Spleen (tissue), 11 donors: ENCODE results near the gene SORCS2. TPM values are rescaled to one million over a fixed set of nuclear protein-coding genes. Genes with fewer than 3 reads are reported as not detected.

ENCODE experiments used
- DNase-seq: peaks from one replicate; pipeline ENCODE4 v3.0.0-alpha.2; 2020
- H3K27ac ChIP-seq, 8 donors: fragments of 200-600 bp; sonication (generic) in 7 of 8; 1 replicate in 4 of 8; 2 replicates in 4 of 8; pipeline versions ENCODE4 v1.5.0 to v1.8.0; 2016 to 2021; ENCODE audit warnings: inconsistent platforms in 4 of 8, mild to moderate bottlenecking in 4 of 8, moderate library complexity in 1 of 8
- H3K27me3 ChIP-seq, 7 donors: fragments of 200-600 bp; sonication (generic) in 6 of 7; replicated peaks in 1 of 7; 1 replicate in 4 of 7; 2 replicates in 3 of 7; pipeline versions ENCODE4 v1.5.0 to v1.8.0; 2016 to 2021; ENCODE audit warnings: inconsistent platforms in 3 of 7, mild to moderate bottlenecking in 1 of 7
- H3K36me3 ChIP-seq, 6 donors: fragments of 200-600 bp; sonication (generic) in 5 of 6; 1 replicate in 4 of 6; 2 replicates in 2 of 6; pipeline versions ENCODE4 v1.5.0 to v1.8.0; 2016 to 2021; ENCODE audit warnings: inconsistent platforms in 2 of 6
- H3K4me1 ChIP-seq, 6 donors: fragments of 200-600 bp; sonication (generic) in 5 of 6; 1 replicate in 3 of 6; 2 replicates in 3 of 6; pipeline versions ENCODE4 v1.5.0 to v1.8.0; 2016 to 2021; ENCODE audit warnings: inconsistent platforms in 3 of 6
- H3K4me3 ChIP-seq, 8 donors: fragments of 200-600 bp; sonication (generic) in 7 of 8; 1 replicate in 4 of 8; 2 replicates in 4 of 8; pipeline versions ENCODE4 v1.5.0 to v1.8.0; 2016 to 2021; ENCODE audit warnings: inconsistent platforms in 4 of 8, mild to moderate bottlenecking in 4 of 8, moderate library complexity in 2 of 8
- H3K9me3 ChIP-seq, 8 donors: fragments of 200-600 bp; sonication (generic) in 7 of 8; 1 replicate in 4 of 8; 2 replicates in 4 of 8; pipeline versions ENCODE4 v1.5.0 to v1.8.0; 2016 to 2021; ENCODE audit warnings: inconsistent platforms in 4 of 8
- POLR2A ChIP-seq, 3 donors: fragments of 450-650 bp; IDR thresholded peaks; one replicate each; pipeline ENCODE4 v1.5.1; 2017; ENCODE audit warnings: antibody characterized with exemption in 3 of 3, mild to moderate bottlenecking in 1 of 3
- POLR2AphosphoS5 ChIP-seq, 3 donors: sonication (generic); formaldehyde crosslinking; IDR thresholded peaks; one replicate each; pipeline ENCODE4 v1.5.1; 2017; ENCODE audit warnings: antibody characterized with exemption in 3 of 3
- WGBS, 5 donors: extraction: QIAGEN DNeasy Blood & Tissue Kit in 3 of 5; methylation state at CpG; one replicate each; pipeline versions ENCODE4 v1.1.5 to v1.1.7; 2013 to 2018; 5-methylcytosine and 5-hydroxymethylcytosine counted together
- intact Hi-C: fragments of 100-400 bp; cut with DNase I; formaldehyde crosslinking; loops from one replicate; pipeline ENCODE4 v1.15.0; 2023; ENCODE audit warnings: low total_unique reads
- polyA plus RNA-seq, 3 donors: library from polyadenylated mRNA; stranded (reverse); fragments of 200-250 nt; gene quantifications; one replicate each; pipeline ENCODE4 v1.2.1, GENCODE V29; 2013
- total RNA-seq, 7 donors: library from RNA; depleted of rRNA in 3 of 7; stranded (reverse); fragments of >200 nt in 3 of 7; fragmentation: NEBNext Ultra II Directional in 4 of 7; extraction: Animal tissue kit (Norgen Biotek cat#: 25700) in 4 of 7; gene quantifications; one replicate each; pipeline versions ENCODE4 v1.1.0 to v1.2.1, GENCODE V29; 2016 to 2021
- TF ChIP-seq, protein P1 (sequence below), 11 experiments: fragments of 200-600 bp in 7 of 11; fragments of 450-650 bp in 4 of 11; sonication (generic) in 4 of 11; IDR thresholded peaks in 8 of 11; conservative IDR thresholded peaks in 3 of 11; 1 replicate in 7 of 11; 2 replicates in 4 of 11; pipeline versions ENCODE4 v1.4.0 to v1.8.0; 2016 to 2021; ENCODE audit warnings: antibody characterized with exemption in 11 of 11, inconsistent platforms in 4 of 11, mild to moderate bottlenecking in 1 of 11
- donor health status: healthy with polysubstance abuse.
- donor health status: DM: no; HTN: no; CAD: no; lungs with moderate emphysema.
- donor health status: DM: no; HTN: no; CAD: no.
- donor health status: Bipolar disorder and iron deficiency.
- donor health status: healthy.
- donor health status: DM: no; HTN: no; CAD: no.
- donor health status: DM: yes; HTN: yes; CAD: no.

The SORCS2 gene
- total and polyA plus RNA-seq, 10 donors, result 0.33 to 1.6 (median 0.60) TPM

DNA sequence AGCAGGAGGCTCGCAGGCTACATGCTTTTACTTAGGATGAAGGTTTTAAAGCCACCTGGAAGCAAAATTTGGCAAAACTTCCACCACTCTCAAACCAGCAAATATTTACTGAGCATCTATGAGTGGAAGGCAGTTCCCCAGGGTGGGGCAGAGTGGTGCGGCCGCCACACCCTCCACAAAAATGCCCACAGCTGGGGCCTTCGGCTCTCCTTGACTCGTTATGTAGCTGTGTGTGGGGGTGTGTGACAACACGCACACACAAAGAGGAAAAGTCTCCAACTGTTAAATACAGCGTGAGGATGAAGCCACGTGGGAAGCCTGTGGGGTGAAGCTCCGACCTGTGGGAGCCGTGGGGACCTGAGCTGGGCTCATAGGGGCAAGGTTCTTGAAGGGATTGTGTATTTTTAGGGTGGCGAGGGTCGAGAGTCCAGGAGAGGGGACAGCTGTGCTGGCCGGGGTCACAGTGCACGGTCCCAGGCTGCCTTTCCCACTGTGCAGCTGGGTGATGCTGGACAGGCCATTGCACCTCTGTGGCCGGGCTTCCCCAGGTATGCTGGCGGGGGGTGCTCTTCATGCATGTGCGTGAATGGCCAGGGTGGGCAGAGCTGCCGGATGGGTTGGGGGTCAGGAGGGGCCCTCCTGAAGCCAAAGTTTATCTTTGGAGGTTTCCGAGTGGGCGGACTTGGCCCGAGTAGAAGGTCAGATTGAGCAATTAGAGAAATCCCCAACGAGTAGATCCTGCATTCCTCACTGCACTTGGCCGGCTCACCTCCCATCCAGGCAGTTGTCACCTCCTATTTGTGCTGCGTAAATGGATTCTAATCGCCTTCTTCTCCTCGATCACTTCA lies 25.4 kb downstream of the SORCS2 start:
- Histone ChIP-seq H3K9me3 (peaks cover 0 to 15% (median 11%) of the 10 kb centered on the region in 8 donors), H3K36me3 (no peaks in the 10 kb centered on the region), H3K4me3 (no peak overlapping the region), H3K27ac (no peak overlapping the region), H3K4me1 (no peaks in the 10 kb centered on the region), H3K27me3 (peaks cover 0 to 64% (median 0%) of the 10 kb centered on the region in 7 donors)
- DNase-seq, result no peak
- WGBS, 5 donors, result 57 to 75% (median 72%) methylated on average over 26 of the region's 26 CpGs
- intact Hi-C loops, result no loop called here
- TF ChIP-seq POLR2A (IDR thresholded peaks at IDR 0.05) (no peak), POLR2AphosphoS5 (IDR thresholded peaks at IDR 0.05) (no peak)
- TF ChIP-seq, protein P1, sequence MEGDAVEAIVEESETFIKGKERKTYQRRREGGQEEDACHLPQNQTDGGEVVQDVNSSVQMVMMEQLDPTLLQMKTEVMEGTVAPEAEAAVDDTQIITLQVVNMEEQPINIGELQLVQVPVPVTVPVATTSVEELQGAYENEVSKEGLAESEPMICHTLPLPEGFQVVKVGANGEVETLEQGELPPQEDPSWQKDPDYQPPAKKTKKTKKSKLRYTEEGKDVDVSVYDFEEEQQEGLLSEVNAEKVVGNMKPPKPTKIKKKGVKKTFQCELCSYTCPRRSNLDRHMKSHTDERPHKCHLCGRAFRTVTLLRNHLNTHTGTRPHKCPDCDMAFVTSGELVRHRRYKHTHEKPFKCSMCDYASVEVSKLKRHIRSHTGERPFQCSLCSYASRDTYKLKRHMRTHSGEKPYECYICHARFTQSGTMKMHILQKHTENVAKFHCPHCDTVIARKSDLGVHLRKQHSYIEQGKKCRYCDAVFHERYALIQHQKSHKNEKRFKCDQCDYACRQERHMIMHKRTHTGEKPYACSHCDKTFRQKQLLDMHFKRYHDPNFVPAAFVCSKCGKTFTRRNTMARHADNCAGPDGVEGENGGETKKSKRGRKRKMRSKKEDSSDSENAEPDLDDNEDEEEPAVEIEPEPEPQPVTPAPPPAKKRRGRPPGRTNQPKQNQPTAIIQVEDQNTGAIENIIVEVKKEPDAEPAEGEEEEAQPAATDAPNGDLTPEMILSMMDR (IDR thresholded peaks at IDR 0.05 in 8 of 11, conservative IDR thresholded peaks at IDR 0.05 in 3 of 11), result no peak

DNA sequence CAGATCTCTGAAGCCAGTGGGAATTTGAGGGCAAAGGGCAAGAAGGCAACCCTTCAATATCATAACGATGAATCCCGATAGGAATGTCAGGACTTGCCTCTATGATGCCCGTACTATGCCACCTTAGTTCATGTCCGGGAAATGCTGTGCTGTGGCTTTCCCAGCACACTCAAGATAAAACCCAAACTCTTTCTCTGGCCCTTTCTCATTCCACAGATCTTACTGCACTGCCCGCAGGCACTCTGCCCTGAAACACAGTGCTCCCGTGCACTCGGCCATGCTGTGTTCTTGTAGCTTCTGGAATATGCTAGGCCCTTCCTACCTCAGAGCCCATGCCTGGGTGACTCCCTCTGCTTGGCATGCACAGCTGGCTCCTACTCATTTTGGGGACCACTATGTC lies 26.3 kb downstream of the SORCS2 start:
- intact Hi-C loops, result no loop called here
- Histone ChIP-seq H3K36me3 (no peaks in the 10 kb centered on the region), H3K4me1 (no peaks in the 10 kb centered on the region), H3K9me3 (peaks cover 0 to 13% (median 9%) of the 10 kb centered on the region in 8 donors), H3K27ac (no peak overlapping the region), H3K27me3 (peaks cover 0 to 56% (median 0%) of the 10 kb centered on the region in 7 donors), H3K4me3 (no peak overlapping the region)
- WGBS, 5 donors, result 73 to 97% (median 80%) methylated on average over 7 of the region's 7 CpGs
- TF ChIP-seq POLR2A (IDR thresholded peaks at IDR 0.05), result no peak
- TF ChIP-seq POLR2AphosphoS5 (IDR thresholded peaks at IDR 0.05), result no peak
- TF ChIP-seq, protein P1 (IDR thresholded peaks at IDR 0.05 in 8 of 11, conservative IDR thresholded peaks at IDR 0.05 in 3 of 11), result no peak
- no peak for DNase-seq

DNA sequence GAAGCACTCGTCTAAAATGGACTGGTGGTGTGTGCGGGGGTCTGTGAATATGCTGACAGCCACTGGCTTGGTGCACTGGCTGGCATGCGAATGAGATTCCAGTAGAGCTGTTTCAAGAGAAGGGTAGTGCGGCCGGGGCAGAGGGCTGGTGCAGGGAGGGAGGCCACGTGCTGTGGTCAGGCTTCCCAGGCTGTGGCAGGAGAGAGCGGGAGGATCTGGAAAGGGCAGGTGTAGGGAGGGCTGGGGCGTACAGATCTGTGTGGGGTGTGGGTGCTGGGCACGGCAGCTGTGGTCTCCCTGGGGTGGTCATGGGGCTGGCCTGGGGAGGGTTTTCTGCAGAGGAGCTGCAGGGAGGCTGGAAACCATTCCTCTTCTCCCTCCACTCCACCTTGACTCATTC lies 30.2 kb downstream of the SORCS2 start:
- Histone ChIP-seq H3K36me3 (no peaks in the 10 kb centered on the region), H3K4me1 (no peaks in the 10 kb centered on the region), H3K9me3 (no peaks in the 10 kb centered on the region), H3K27ac (no peak overlapping the region), H3K4me3 (no peak overlapping the region), H3K27me3 (peaks cover 0 to 62% (median 0%) of the 10 kb centered on the region in 7 donors)
- TF ChIP-seq POLR2A (IDR thresholded peaks at IDR 0.05) (no peak), POLR2AphosphoS5 (IDR thresholded peaks at IDR 0.05) (no peak)
- TF ChIP-seq, protein P1 (IDR thresholded peaks at IDR 0.05 in 8 of 11, conservative IDR thresholded peaks at IDR 0.05 in 3 of 11), result no peak
- 86 to 91% (median 88%) methylated on average over 9 of the region's 9 CpGs for WGBS, 5 donors
- DNase-seq, result no peak
- intact Hi-C loops, result no loop called here

DNA sequence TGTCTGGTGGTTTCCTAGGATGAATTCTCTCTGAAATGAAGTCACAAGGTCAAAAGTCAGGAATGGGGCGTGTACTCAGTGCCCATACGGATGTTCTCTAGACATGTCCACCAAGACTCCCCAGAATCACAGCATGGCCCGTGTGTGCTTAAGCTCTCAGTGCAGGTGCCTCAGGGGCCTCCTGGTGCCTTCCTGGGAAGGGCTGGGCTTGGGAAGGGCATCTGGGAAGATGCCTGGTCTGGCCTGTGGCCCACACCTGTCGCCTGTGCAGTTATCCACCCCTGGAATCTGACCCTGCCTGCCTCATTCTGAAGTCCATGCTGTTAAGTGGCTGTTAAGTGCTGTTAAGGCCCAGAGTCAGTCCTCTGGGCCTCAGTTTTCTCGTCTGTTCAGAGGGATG lies 31.2 kb downstream of the SORCS2 start:
- Histone ChIP-seq H3K27me3 (peaks cover 0 to 68% (median 0%) of the 10 kb centered on the region in 7 donors), H3K4me1 (no peaks in the 10 kb centered on the region), H3K9me3 (no peaks in the 10 kb centered on the region), H3K36me3 (no peaks in the 10 kb centered on the region), H3K27ac (no peak overlapping the region), H3K4me3 (no peak overlapping the region)
- TF ChIP-seq, protein P1 (IDR thresholded peaks at IDR 0.05 in 8 of 11, conservative IDR thresholded peaks at IDR 0.05 in 3 of 11), result no peak
- TF ChIP-seq POLR2AphosphoS5 (IDR thresholded peaks at IDR 0.05) (no peak), POLR2A (IDR thresholded peaks at IDR 0.05) (no peak)
- WGBS, 5 donors, result 68 to 77% (median 72%) methylated on average over 5 of the region's 5 CpGs
- no peak for DNase-seq
- intact Hi-C loops, result no loop called here
